Activated T-helper 1 cell treated with Interleukin-2 at 50 U/mL for 16 hours (primary cell): Measurements from ENCODE around the gene MAZ.
"Not testable (repeated sequence)": the region's sequence is repeated elsewhere in the genome, so short reads cannot be mapped to it uniquely, and the experiment has no call there.

Source experiments
- DNase-seq: peaks from one replicate; pipeline ENCODE4 v3.0.0-alpha.2; 2020; ENCODE audit warnings: low read depth

The MAZ gene

DNA sequence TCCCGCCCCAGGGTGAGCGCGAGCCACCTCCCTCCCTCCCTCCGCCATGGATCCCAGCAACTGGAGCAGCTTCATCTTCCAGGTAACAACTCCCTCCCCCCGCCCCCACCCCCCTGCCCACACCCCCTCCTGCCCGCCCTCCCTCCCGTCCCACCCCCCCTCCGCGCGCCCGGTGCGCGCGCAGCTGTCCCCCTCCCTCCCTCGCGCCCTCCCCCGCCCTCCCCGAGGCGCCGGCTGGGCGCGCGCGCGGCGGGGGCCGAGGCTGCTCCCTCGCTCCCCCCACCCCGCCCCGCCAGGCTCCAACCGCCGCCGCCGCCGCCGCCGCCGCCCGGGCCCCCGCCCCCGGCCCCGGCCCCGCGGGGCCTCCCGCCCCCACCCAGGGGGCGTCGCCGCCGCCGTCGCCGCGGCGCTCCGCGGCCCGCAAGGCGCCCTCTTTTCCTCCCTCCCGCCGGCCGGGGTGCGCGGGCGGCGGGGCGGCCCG, at the start of gene MAZ:
TSS of gene MAZ (plus strand) at position 431 of the 481 bp plus-strand sequence. CDS start 173 bp downstream, outside the sequence.
- DNase-seq = peak; percentile 75

GRCh38 chr16:29756654-29757053, 49.7 kb upstream of the MAZ start:
- no peak for DNase-seq

DNA sequence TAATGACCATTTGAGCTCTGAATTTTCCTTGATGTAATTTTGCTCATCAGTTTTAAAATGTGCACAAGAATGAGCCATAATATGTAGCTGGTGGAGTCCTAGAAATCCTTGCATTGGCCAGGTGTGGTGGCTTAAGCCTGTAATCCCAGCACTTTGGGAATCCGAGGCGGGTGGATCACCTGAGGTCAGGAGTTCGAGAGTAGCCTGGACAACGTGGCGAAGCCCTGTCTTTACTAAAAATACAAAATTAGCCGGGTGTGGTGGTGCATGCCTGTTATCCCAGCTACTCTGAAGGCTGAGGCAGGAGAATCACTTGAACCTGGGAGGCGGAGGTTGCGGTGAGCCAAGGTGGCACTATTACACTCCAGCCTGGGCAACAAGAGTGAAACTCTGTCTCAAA, 49.2 kb upstream of the MAZ start:
- not testable (repeated sequence) for DNase-seq

DNA sequence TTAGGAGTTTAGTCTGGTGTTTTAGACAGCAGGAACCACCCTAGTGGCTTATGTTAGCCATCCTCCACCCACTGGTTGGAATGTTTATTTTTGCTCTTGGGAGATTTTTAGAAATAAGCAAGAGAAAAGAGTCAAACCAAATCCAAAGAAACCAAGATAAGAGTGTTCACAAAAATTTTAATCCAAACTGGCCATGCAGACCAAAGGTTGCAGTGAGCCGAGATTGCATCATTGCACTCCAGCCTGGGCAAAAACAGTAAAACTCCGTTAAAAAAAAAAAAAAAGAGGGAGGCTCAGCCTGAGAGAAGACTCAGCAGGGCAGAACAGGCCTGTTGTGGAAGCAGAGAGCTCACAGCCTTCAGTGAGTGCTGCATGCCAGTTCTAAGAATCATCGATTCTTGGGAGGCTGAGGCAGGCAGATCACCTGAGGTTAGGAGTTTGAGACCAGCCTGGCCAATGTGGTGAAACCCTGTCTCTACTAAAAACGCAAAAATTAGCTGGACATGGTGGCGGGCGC, 48.3 kb upstream of the MAZ start:
- no peak for DNase-seq

- DNase-seq = no peak
These were observed 45.6 kb upstream of the MAZ start for GRCh38 chr16:29760567-29761279.

DNA sequence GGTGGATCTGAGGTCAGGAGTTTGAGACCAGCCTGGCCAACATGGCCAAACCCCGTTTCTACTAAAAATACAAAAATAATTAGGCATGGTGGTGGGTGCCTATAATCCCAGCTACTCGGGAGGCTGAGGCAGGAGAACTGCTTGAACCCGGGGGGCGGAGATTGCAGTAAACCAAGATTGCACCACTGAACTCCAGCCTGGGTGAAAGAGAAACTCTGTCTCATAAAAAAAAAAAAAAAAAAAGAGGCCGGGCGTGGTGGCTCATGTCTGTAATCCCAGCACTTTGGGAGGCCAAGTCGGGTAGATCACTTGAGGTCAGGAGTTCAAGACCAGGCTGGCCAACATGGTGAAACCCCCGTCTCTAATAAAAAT, 45.1 kb upstream of the MAZ start:
- DNase-seq = not testable (repeated sequence)

DNA sequence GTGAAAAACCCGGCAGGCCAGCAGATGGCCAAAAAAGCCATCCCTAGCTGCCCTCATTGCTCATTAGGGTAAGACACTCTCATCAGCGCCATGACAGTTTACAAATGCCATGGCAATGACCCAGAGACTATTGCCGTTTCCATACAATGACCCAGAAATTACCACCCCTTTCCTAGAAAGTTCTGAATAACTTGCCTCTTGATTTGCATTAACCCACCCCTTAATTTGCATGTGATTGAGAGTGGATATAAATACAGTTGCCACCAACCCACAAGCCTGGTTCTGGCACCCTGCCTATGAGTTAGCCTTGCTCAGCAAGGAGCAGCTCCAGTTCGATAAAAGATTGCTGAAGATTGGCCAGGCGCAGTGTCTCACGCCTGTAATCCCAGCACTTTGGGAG, 44.4 kb upstream of the MAZ start:
- no peak for DNase-seq

DNA sequence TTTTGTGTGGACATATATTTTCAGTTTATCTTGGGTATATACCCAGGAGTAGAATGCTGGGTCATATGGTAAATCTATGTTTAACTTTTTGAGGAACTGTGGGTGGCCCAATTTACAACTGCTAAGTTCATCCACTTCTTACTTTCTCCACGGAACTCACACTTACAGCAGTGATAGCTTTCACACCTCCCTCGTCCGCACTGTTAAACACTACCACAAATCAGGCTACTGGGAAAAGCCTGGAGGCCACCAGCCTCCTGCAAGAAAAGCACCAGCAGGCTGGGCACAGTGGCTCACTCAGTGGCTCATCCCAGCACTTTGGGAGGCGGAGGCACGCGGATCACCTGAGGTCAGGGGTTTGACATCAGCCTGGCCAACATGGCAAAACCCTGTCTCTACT, 43.0 kb upstream of the MAZ start:
- DNase-seq = no peak

GRCh38 chr16:29765167-29766032, 40.9 kb upstream of the MAZ start:
- DNase-seq = no peak

- DNase-seq = no peak
These were observed 39.8 kb upstream of the MAZ start for GRCh38 chr16:29766571-29766970.

DNA sequence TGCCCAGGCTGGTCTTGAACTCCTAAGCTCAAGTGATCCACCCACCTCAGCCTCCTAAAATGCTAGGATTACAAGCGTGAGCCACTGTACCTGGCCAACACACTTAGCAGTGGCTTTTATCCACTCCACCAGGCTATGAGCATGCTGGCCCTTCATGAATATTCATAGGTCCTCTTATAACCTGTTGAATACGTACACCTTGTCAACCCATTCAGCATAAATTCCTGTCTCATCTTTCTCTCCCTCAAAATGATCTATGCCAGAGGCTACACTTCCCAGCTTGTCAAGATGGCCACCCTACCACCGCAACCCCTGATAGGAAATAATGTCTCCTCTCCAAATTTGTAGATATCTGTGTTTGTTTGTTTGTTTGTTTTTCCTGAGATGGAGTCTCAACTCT, 39.3 kb upstream of the MAZ start:
- DNase-seq = no peak

DNA sequence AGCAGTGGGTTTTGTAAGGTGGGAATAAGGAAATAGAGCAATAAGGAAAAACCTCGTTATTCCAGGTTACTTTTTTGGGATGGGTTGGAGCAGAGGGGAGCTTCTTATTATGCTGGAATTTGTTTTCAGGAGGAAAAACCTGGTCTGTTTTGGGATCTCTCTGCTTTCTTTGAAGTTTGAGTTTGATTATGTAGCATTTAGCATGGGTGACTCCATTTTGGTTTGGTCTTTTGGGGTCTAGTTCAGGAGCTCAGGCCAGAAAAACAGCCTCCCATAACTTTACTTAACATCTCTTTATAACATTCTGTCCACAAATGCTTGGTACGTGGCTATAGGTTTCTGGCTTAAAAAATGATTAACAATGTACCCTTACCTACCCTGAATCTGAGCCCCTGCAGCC, 36.8 kb upstream of the MAZ start:
- no peak for DNase-seq

GRCh38 chr16:29770250-29770929, 35.9 kb upstream of the MAZ start:
- no peak for DNase-seq

DNA sequence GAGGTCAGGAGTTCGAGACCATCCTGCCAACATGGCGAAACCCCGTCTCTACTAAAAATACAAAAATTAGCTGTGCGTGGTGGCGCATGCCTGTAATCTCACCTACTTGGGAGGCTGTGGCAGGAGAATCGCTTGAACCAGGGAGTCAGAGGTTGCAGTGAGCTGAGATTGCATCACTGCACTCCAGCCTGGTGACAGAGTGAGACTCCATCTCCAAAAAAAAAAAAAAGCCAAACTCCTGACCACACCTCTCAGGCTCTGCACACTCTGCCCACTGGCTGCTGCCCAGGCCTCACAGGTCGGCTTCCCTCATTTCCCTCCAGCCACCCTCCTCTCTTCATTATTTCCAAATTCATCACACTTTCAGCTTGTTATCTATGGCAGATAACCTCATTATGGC, 34.0 kb upstream of the MAZ start:
- not testable (repeated sequence) for DNase-seq

GRCh38 chr16:29774730-29775129, 31.6 kb upstream of the MAZ start:
- no peak for DNase-seq

DNA sequence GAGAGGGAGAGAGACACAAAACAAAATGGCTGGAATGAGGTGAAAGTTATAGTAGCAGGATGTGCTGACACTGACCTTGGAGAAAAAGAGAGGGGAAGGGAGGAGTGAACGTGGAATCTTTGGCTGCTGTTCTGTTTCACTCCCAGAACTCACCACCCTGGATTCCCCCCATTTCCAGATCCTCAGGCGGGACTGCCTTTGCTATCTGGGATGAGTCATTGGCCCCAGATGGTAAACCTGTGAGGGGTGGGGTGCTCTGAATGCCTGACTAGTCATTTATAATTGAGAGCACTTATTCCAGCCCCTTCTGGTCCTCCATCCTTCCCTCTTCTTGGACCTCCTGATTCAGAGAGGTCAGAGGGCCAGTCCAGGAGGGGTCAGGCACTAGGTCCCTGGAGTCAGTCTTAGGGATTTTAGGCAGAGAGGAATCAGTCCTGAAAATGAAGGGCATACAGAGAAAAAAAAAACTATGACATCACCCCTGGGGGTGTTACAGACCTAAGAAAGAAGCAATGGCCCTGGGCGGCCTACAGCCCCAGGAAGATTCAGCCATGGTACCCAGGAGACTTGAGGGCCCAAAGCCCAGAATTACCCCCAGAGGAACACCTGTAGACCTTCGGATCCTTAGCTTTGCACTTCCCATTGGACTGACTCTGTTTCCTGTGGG, 30.5 kb upstream of the MAZ start:
- DNase-seq = no peak

- no peak for DNase-seq
These were observed 28.6 kb upstream of the MAZ start, which contains the start of gene ZG16 for GRCh38 chr16:29777576-29778350. Gene ZG16, plus strand, starts transcription at chr16:29778256. Its CDS starts 1,011 bp downstream, at chr16:29779267.

GRCh38 chr16:29779474-29779873, 26.9 kb upstream of the MAZ start:
- no peak for DNase-seq

GRCh38 chr16:29783094-29783953, 23.0 kb upstream of the MAZ start:
- DNase-seq = not testable (repeated sequence)

DNA sequence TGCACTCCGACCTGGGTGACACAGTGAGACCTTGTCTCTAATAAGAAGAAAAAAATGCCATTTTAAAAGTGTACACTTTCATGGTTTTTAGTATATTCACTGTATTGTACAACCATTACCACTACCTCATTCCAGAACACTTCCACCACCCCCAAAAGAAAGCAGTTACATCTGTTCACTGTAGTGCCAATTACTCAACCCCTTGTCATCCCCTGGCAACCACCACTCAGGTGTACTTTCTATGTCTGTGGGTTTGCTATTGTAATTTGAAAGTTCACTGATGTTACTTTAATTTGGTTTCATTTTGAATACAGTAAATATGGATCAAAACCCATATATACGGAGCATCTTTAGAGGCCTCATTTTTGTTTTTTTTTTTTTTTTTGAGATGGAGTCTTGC, 22.2 kb upstream of the MAZ start:
- DNase-seq = no peak
